NCI-H460 (cell line): ENCODE measurements around the gene B3GALT6. TPM values are rescaled to one million over a fixed set of nuclear protein-coding genes. Genes with fewer than 3 reads are reported as not detected.

Experiments
- DNase-seq: peaks from one replicate; pipeline ENCODE4 v3.0.0-alpha.2; 2016; ENCODE audit warnings: low read depth; ENCODE audit errors: extremely low read depth
- total RNA-seq: library from RNA; depleted of rRNA; stranded (reverse); fragments of >200 nt; shearing (Covaris generic); gene quantifications from 2 replicates; pipeline ENCODE4 v1.2.3, GENCODE V29; 2014

The B3GALT6 gene
- total RNA-seq, 1 experiment from 2014 or later: 15.6 TPM

GRCh38 chr1:1200876-1201810, 30.9 kb upstream of the B3GALT6 start:
- no peak for DNase-seq

- no peak for DNase-seq
Observed at GRCh38 chr1:1202831-1203560, 29.0 kb upstream of the B3GALT6 start.

GRCh38 chr1:1203561-1204424, 28.2 kb upstream of the B3GALT6 start:
- no peak for DNase-seq

- no peak for DNase-seq
Observed at GRCh38 chr1:1204425-1204920, 27.6 kb upstream of the B3GALT6 start.

- no peak for DNase-seq
Observed at GRCh38 chr1:1204998-1205768, 26.9 kb upstream of the B3GALT6 start.

- DNase-seq: no peak
Observed at GRCh38 chr1:1205769-1206375, 26.2 kb upstream of the B3GALT6 start.

- DNase-seq: no peak
Observed at GRCh38 chr1:1206376-1206965, 25.6 kb upstream of the B3GALT6 start, which contains the start of gene TNFRSF18. TSS of gene TNFRSF18 (minus strand) at chr1:1206592. CDS start at chr1:1206571, 21 bp downstream.

- no peak for DNase-seq
Observed at GRCh38 chr1:1206966-1207531, 25.0 kb upstream of the B3GALT6 start.

GRCh38 chr1:1207571-1207892, 24.5 kb upstream of the B3GALT6 start:
- DNase-seq: no peak

GRCh38 chr1:1208713-1209433, 23.2 kb upstream of the B3GALT6 start:
- DNase-seq: no peak

GRCh38 chr1:1210726-1211540, 21.1 kb upstream of the B3GALT6 start:
- no peak for DNase-seq

GRCh38 chr1:1211541-1212441, 20.2 kb upstream of the B3GALT6 start:
- DNase-seq: no peak

- no peak for DNase-seq
Observed at GRCh38 chr1:1212780-1213344, 19.2 kb upstream of the B3GALT6 start.

GRCh38 chr1:1213345-1214265, 18.4 kb upstream of the B3GALT6 start, which contains the start of gene TNFRSF4:
TSS of gene TNFRSF4 (minus strand) at chr1:1214153. CDS start at chr1:1214127, 26 bp downstream.
- no peak for DNase-seq
